Stimulated activated CD4-positive, alpha-beta T cell treated with anti-CD3 and anti-CD28 coated beads, Interleukin-4, amount 100 ng/mL, for 48 hours (primary cell): ENCODE measurements around the gene JMJD8.
"Not testable (repeated sequence)": the region's sequence is repeated elsewhere in the genome, so short reads cannot be mapped to it uniquely, and the experiment has no call there.

ENCODE experiments used
- DNase-seq, 2 donors: peaks; one replicate each; pipeline ENCODE4 v3.0.0-alpha.2; 2020; ENCODE audit warnings: low read depth in 2 of 2

JMJD8 gene

DNA sequence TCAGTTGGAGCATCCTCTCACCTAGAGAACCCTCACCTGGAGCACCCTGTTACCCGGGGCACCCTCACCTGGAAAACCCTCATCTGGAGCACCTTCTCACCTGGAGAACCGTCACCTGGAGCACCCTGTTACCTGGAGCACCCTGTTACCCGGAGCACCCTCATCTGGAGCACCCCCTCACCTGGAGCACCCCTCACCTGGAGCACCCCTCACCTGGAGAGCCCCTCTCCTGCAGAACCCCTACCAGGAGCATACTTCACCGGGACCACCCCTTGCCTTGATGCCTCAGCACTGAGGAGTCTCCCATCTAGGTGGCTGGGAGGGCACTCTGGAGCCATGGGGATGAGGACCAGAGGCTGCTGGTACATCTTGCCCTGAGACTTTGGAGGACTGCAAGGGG is 24.8 kb upstream of the JMJD8 start:
- DNase-seq = no peak

DNA sequence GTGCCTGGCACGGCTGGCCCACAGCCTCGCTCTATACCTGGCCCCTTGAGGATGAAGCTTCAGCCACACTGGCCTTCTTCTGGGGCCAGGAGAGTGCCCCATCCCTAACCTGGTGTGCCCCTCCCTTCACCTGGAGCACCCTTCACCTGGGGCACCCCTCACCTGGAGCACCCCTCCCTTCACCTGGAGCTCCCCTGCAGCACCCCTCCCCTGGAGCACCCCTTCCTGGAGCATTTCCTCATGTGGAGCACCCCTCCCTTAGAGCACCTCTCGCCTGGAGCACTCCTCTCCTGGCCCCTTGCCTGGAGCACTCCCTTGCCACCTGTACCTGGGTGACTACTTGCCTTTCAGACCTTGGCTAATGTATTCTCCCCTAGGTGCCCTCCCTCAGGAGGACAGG is 23.9 kb upstream of the JMJD8 start:
- no peak for DNase-seq

DNA sequence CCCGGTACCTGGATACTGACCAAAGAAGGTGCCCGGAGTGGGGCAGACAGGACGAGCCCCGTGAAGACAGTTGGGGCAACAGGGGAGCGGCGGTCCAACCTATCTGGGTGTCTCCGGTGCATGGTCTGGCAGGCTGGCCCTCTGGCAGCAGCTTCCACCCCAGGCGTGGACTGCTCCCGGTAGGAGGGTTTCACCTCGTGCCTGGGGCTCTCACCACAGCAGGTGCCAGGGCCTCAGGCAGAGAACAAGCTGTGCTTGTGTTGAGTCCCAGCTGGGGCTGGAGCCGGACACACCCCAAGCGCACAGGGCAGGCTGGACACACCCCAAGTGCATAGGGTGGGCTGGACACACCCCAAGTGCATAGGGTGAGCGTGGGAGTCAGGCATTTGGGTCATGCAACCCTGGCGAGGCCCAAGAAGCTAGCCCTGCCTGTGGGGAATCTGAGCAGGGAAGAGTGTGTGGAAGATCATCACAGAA is 23.0 kb upstream of the JMJD8 start:
- no peak for DNase-seq

DNA sequence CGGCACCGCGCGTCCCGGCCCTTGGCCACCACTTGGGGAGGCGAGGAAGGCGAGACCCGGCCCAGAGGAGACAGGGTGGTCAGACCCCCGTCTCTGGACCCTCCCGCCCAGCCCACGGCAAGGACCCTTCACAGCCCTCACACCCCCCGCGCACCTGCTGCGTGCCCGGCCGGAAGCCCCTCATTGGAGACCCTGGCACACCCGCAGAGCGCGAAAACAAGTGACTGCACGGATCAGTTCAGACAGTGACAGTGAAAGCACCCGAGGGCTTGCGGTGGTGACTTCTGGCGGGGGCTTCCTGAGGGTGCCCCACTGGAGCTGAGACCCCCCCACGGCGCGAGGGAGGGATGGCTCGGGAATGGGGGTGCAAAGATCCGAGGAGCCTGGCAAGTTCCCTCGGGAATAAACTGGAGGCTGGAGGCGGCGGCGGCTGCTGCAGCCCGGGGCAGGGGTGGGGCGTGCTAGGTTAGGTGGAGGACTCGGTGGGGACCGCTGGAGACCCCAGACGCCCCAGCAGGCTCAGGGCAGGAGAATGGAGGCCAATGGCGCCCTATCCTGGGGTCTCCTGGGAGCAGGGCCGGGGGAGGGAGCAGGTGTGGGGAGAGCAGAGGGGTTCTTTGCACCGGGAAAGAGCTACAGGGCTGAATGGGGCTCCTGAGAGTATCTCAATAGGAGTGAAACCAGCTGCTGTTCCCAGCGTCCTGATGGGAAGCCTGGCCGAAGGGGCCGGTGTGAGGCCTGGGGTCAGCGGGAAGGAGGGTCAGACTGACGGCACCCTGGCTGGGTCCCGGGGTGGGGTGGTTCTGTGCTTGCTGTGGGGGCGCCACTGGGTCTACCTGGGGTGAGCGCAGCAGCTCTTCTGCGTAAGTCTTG is 22.3 kb upstream of the JMJD8 start:
- no peak for DNase-seq

DNA sequence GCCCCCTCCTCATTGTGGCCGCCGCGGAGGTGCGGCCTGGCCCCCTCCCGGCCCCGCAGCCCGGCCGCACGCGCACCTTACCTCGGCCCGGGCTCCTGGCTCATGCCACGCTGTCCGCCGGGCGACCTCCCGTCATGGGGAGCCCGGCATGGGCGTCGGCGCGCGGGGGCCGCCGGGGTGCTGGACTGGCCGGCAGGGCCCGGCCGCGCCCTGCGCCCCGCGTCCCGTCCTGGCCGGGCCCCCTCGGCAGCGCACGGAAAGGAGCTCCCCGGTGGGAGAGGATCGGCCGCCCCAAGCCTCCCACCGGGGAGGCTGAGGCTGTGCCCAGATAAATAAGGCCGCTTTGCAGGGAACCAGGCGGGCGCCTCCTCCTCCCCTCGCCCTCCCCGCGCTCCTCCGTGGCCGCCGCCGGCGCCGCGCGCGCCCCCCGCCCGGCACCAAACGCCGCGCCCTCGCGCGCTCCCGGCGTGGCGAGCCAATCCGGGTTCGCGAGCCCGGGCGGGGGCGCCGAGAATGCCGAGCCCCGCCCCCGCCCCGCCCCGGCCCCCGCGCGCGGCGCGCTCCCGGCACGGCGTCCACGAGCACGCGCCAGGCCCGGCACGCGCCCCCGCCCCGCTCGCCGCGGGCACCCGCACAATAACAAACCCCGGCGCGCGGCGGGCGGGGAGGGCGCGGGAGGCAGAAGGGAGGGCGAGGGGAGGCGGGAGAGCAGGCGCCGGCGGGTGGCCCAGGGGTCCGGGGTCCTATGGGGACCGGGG is 21.5 kb upstream of the JMJD8 start, which contains the start of gene FBXL16:
Gene FBXL16, minus strand, starts transcription at position 371 of the 758 bp plus-strand sequence. CDS start 8,396 bp downstream, outside the sequence.
- no peak for DNase-seq

DNA sequence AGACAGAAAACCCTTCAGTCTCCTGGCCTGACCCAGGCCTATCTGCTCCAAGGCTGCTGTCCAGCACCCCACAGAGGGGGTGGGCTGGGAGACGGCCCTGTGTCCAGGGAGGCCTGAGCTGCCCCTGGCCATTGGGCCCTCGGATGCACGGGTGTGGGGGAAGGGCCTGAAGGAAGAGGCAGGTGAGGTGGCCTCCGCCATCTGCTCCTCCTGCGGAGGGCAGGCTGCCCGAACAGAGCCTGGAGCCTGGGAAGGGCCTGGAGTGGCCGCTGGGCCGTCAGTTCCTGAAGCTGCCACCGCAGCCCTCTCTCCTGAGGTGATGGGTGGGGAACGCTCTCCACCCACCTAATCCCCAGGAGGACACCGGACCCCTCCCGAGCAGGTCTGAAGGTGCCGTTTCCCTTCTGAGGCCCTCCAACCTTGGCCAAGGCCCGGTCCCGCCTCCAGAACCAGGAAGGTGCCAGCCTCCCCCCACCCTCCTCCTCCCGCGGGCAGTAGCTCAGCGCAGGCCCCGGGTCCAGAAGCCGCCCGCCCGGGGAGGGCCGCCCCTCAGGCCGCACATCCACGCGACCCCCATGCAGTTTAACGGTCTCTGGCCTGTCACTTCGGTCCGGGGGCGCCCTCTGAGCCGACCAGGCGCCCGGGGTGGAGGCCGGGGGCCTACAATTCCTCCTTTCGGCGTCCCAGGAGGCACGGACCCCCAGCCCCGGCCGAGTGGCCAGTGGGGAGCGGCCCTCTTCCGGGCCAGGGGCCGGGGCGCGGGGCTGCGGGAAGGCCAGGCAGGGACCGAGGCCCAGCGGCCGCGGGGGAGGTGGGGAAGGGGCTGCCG is 20.6 kb upstream of the JMJD8 start:
- DNase-seq = no peak

DNA sequence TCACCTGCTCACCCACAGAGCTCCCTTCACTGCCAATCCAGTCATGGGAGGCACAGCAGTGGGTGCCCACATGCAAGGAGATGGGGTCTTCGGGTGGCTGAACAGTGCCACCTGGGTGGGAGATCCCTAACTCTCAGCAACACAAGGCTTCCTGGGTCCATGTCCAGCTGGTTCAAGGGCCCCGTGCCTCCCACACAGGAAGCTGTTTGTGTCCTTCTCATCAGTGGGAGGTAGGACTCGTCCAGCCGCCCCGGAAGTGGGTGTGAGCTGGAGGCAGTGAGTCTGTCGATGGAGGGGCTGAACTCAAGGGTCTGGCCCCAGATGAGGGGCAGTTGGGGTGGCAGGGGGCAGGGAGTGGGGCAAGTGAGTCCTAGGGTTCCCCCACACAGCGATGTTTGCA is 19.9 kb upstream of the JMJD8 start:
- DNase-seq = no peak

DNA sequence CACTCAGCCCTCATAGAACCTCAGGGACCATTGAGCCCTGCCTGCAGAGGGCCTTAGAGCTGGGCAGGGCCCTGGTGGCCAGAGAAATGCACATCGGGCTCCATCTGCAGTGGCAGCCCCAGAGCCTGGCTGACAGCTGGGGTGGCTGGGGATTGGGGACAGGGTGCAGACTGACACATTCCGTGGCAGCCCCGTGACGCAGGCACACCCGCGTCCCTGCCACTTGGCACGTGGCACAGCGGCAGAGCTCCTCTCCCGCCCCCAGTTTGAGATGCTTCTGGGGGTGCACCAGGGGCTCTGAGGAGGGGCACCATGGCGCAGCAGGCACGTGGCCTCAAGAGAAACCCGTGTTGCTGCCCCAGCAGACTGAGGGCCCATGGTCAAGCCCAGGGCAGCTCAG is 19.3 kb upstream of the JMJD8 start:
- DNase-seq = no peak

DNA sequence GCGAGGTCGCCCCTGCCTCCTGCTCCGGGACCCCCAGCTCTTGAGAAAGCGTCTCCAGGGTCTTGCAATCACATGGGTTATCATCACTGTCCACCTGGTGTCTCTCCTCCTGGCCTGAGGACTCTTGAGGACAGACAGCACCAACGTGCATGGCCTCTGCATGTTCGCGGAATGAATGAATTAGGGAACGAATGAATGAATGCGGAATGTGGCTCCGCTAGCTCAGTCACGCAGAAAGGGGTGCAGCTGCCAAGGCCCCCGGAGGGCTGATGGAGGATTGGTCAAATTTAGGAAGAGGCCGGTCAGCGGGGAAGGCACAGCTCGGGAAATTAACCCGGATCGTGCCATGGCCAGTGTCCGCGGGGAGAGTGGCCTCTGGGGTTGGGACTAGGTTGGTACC is 18.2 kb upstream of the JMJD8 start:
- DNase-seq = no peak

DNA sequence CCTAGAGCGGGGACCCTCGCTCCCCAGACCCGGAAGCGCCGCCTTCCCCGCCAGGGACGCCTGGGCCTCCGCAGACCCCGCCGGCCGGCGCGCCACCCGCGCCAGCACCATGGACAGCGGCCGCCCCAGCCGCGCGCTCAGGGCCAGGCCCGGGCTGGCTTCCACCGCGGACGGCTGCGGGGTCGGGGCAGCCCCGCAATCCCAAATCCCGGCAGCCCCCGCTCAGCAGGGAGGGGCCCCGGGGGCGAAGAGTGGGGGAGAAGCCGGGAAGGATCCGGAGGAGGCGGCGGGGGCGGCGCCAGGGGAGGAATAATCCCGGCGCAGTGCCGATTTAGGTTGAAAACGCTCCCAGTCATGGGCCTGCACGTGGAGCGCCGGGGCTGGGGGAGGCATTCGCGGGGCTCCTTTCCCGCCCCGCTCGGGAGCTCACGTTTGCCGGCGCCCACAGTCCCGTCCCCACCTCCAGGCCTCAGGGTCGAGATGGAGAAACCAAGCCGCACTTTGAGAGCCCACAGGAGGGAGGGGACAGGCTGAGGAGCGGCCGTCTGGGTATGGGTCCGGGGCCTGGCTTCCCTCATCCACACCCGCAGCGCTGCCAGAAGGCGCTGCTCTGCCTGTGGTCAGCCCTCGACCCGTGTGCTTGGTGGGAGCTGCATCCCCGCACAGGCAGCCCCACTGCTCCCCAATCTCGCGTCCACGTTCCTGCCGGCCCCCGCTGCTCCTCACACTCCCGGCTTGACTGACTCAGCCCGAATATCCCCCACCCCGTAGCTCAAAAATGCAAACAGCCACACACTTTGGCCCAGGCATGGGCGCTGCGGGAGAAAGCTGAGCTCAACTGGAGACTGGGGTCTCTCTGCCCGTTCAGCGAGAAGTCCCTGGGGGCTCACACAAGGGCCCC is 16.8 kb upstream of the JMJD8 start:
- no peak for DNase-seq

DNA sequence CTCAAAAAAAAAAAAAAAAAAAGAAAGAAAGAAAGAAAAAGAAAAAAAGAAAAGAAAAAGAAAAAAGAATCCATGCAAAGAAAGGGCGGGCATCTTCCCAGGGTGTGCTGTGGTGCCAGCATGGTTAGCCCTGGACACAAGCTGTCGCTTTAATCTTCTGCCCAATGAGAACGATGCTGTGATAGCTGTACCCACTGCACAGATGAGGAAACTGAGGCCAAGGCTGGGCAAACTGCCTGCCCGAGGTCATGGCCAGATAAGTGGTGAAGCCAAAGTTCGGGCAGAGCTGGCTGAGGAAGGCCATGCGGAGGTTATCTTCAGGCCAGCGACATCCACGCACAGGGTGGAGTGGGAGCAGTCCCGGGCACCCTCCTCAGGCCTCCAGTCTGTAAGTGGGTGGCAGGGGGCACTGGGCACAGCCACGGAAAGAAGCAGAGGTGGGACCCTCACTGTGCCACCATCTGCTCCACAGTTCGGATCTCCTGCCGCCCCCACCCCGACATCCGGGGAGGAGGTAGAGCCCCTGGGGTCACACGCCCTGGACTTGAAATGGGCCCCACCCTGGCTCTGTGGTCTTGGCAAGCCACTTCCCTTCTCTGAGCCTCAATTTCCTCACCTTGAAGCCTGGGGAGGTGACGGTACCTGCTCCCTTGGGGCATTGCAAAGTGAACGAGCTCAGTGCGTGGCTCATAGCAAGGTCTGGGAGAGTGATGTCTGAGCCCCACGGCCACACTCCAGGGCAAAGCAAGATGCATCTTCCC is 15.0 kb upstream of the JMJD8 start:
- DNase-seq = no peak

DNA sequence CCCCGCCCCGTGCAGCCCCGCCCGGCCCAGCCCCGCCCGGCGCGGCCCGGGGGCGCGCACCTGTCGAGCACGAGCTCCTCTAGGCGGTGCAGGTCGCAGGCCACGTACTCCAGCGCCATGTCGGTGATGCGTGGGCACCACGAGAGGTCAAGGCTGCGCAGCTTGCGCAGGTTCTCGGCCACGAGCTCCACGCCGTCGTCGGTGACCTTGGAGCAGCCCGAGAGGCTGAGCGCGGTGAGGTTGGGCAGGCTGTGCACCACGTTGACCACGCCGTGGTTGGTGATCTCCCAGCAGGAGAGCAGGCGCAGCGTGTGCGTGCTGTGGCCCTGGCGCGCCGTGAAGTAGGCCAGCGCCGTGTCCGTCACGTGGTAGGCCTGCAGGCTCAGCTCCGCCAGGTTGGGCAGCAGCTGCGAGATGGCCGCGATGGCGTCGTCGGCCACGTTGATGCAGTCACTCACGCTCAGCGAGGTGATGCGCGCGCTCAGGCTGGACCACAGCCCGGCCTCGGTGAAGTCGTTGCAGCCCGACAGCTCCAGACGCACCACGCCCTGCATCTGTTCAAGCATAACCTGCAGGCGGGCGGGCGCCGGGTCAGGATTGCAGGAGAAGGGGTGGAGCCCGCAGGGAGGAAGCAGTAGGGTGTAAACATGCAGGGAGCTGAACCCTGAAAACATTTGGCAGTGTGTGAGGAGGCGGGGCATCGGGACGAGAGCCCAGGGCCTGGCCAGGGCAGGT is 11.4 kb upstream of the JMJD8 start:
- peak; percentile 62 to 64 for DNase-seq

DNA sequence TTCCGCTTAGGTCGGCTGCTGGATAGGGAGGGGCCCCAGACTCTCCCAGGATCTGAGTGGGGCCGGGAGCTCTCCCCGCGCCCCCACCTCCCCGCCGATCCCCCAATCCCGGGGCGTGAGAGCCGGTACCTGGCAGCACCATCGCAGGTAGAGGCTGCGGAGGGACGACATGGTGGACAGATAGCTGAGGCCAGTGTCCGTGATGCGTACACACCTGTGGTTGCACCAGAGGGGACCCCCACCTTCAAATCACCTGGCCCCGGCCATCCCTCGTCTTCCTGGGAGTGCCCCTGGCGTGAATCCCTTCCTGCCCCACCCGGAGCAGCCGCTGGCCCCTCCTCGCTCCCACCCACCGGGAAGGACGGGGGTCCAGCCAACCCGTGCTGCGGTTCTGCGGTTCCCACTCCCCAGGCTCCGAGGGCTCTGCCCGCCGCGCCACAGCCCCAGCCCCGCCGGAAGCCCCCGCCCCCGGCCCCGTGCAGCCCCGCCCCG is 10.8 kb upstream of the JMJD8 start:
- DNase-seq = no peak

DNA sequence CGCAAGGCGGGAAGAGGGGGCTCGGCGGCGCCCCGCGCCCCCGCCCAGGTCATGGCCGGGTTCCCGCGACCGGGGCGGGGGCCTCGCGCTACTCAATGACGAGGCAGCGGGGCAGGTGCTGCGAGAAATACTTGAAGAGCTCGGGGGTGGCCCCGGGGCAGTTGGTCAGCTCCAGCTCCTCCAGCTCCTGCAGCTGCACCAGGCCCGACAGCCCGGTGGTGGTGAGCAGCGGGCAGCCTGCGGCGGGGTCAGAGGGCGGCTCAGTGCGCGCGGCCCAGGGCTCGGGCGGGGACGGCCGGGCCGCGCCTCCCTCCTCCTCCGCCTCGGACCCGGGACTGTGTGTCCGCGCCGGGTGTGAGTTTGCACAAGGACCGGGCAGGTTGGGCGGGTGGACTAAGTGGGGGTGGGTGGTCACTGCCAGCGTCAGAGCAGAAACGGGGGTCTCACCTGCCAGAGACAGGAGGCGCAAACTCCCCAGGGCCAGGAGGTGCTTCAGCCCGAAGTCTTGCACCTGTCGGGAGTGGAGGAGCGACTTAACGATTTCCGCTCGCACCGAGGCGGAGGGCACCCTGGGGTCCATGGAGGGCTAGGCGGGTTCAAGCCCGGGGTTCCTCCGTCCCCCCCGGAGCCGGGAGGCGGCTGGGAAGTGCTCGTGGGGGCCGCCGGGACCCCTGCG is 10.2 kb upstream of the JMJD8 start:
- DNase-seq = no peak

DNA sequence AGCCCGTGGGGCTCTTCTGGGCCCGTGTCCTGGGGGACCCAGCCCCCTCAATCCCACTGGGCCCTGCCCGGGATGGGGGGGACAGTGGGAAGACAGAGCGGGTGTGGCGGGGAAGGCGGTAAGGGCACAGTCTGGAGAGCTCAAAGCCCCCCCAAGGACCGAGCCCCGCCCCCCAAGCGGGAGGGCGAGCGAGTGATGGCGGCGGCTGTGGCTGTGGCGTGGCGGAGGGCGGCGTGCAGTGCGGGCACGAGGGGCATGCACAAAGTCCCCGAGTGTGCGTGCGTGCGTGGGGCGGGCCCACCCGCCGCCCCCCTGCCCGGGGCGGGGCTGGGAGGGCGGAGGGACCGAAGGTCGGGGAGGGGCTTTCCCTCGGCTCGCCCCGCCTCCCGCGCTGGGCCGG is 9.6 kb upstream of the JMJD8 start:
- DNase-seq = no peak

DNA sequence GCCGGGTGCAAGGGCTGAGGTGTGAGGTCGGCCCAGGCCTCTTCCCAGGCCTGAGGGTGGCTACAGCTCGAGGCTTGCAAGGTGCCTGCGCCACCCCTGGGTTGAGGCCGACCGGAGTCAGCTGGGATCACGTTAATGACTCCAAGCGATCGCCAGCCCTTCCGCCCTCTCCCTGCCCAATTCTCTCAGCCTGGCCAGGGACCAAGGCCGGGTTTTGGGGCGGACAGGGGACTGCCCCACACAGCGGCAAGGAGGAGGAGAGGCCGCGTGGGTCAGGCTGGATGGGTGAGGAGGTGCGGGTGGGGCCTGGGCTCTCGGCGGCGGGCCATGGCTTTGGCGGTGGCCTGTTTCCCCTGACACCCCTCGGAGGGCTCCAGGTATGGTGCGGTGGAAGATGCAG is 9.2 kb upstream of the JMJD8 start:
- no peak for DNase-seq

DNA sequence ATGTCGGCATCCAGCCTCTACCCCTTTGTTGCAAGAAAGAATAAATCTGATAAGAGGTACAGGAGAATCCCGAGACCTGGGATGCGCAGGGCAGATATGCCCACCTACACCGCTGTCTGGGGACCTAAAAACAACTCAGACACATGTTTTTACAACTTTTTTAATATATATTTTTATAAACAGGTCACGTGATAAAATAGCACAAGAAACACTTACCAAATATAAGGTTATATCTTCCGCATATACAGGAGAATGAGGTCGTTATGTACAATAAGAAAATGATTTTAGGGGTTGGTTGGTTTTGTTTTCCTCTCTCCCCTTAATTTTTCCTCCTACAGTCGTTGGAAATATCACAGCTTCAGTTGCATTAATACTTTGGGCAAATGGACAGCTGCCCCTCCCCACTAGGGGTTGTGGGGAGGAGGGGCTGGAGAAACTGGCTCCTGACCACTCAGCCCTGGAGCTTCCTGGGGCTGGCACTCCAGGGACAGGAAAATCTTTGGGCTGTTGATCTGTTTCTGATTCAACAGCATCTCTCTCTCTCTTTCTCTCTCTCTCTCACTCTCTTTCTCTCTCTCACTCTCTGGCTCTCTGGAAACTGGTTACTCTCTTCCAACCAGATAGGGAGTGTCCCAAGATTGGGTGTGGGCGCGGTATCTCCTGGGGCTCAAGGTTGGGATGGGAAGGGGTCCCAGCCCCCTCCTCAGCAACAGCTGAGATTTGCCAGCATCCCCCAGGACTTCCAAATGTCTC is 8.4 kb upstream of the JMJD8 start:
- no peak for DNase-seq

DNA sequence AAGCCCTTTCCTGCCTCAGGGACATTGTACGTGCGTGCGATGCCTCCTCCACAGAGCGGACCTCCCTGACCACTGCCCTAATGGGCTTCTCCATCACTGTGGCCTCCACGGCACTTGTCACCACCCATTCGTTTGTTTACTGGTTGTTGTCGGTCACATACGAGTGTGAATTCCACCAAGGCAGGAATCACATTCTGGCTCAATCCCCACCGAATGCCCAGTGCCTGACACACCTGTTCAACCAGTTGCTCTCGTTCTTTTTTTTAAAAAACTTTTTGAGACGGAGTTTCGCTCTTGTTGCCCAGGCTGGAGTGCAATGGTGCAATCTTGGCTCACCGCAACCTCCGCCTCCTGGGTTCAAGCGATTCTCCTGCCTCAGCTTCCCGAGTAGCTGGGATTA is 7.1 kb upstream of the JMJD8 start:
- DNase-seq = not testable (repeated sequence)
